ENCODE measurements around the gene TAL2.

- TF ChIP-seq POLR2A (IDR thresholded peaks at IDR 0.05; ENCODE audit: low read length) (no peak), GATA1 (IDR thresholded peaks at IDR 0.05; ENCODE audit: low read depth, low read length) (no peak)
Observed at GRCh38 chr9:105672711-105673234, 10.5 kb downstream of the TAL2 start.
